NCI-H1436 (cell line): Measurements from ENCODE around the gene TMTC2.
"Not testable (repeated sequence)": the region's sequence is repeated elsewhere in the genome, so short reads cannot be mapped to it uniquely, and the experiment has no call there.

Experiments
- DNase-seq: peaks from one replicate; lab custom pipeline; 2025; lab: John Stamatoyannopoulos, UW

TMTC2 gene

GRCh38 chr12:82789674-82790073, 103.0 kb downstream of the TMTC2 start:
- DNase-seq: no peak

GRCh38 chr12:82793751-82794281, 107.1 kb downstream of the TMTC2 start:
- peak; percentile 23 for DNase-seq

GRCh38 chr12:82797480-82797879, 110.8 kb downstream of the TMTC2 start:
- no peak for DNase-seq

GRCh38 chr12:82800185-82800584, 113.5 kb downstream of the TMTC2 start:
- DNase-seq: no peak

GRCh38 chr12:82801951-82802610, 115.4 kb downstream of the TMTC2 start:
- DNase-seq: no peak

GRCh38 chr12:82803201-82803600, 116.5 kb downstream of the TMTC2 start:
- DNase-seq: peak; percentile 12

- DNase-seq: no peak
These were observed 117.9 kb downstream of the TMTC2 start for GRCh38 chr12:82804601-82805000.

- DNase-seq: not testable (repeated sequence)
These were observed 118.3 kb downstream of the TMTC2 start for GRCh38 chr12:82805004-82805403.

GRCh38 chr12:82805812-82806497, 119.2 kb downstream of the TMTC2 start:
- no peak for DNase-seq

- no peak for DNase-seq
These were observed 120.5 kb downstream of the TMTC2 start for GRCh38 chr12:82807132-82807737.

- DNase-seq: no peak
These were observed 123.9 kb downstream of the TMTC2 start for GRCh38 chr12:82810568-82810967.

- DNase-seq: no peak
These were observed 130.7 kb downstream of the TMTC2 start for GRCh38 chr12:82817368-82817767.

GRCh38 chr12:82818271-82819035, 131.7 kb downstream of the TMTC2 start:
- DNase-seq: no peak

- DNase-seq: no peak
These were observed 139.8 kb downstream of the TMTC2 start for GRCh38 chr12:82826505-82826904.

GRCh38 chr12:82832096-82832495, 145.4 kb downstream of the TMTC2 start:
- DNase-seq: no peak

GRCh38 chr12:82832981-82833380, 146.3 kb downstream of the TMTC2 start:
- DNase-seq: no peak

- DNase-seq: no peak
These were observed 146.8 kb downstream of the TMTC2 start for GRCh38 chr12:82833481-82833880.

GRCh38 chr12:82835217-82835616, 148.5 kb downstream of the TMTC2 start:
- no peak for DNase-seq

GRCh38 chr12:82838131-82838551, 151.4 kb downstream of the TMTC2 start:
- DNase-seq: no peak

- no peak for DNase-seq
These were observed 152.1 kb downstream of the TMTC2 start for GRCh38 chr12:82838827-82839226.

- no peak for DNase-seq
These were observed 153.1 kb downstream of the TMTC2 start for GRCh38 chr12:82839796-82840195.

GRCh38 chr12:82841487-82841904, 154.8 kb downstream of the TMTC2 start:
- DNase-seq: no peak
